Endothelial cell of umbilical vein (primary cell): ENCODE data around the gene APRT.
A peak's percentile ranks its signal among the peaks of the same experiment; 100 is the strongest.

Experiments used
- EZH2 ChIP-seq: IDR thresholded peaks from 2 replicates; pipeline ENCODE4 v1.6.1; 2012; ENCODE audit warnings: borderline replicate concordance, low read depth, mild to moderate bottlenecking, moderate library complexity, low read length, inconsistent platforms; ENCODE audit not compliant: severe bottlenecking
- JUN ChIP-seq: IDR thresholded peaks from 2 replicates; pipeline ENCODE4 v1.6.1; 2011; ENCODE audit warnings: borderline replicate concordance, low read depth; ENCODE audit not compliant: insufficient read length, insufficient read depth
- MYC ChIP-seq: IDR thresholded peaks from one replicate; pipeline ENCODE4 v1.6.1; 2011; ENCODE audit warnings: mild to moderate bottlenecking, low read depth, low read length
- TF ChIP-seq, protein P1 (sequence below), 2 donors: IDR thresholded peaks; 1 replicate in 1 of 2; 2 replicates in 1 of 2; pipeline ENCODE4 v1.5.1; 2011; ENCODE audit warnings: low read length in 2 of 2, mild to moderate bottlenecking in 2 of 2, moderate library complexity in 2 of 2, control low read depth in 1 of 2, inconsistent platforms in 1 of 2, low read depth in 1 of 2; ENCODE audit not compliant: insufficient read depth in 1 of 2; ENCODE audit errors: extremely low read depth in 1 of 2

DNA sequence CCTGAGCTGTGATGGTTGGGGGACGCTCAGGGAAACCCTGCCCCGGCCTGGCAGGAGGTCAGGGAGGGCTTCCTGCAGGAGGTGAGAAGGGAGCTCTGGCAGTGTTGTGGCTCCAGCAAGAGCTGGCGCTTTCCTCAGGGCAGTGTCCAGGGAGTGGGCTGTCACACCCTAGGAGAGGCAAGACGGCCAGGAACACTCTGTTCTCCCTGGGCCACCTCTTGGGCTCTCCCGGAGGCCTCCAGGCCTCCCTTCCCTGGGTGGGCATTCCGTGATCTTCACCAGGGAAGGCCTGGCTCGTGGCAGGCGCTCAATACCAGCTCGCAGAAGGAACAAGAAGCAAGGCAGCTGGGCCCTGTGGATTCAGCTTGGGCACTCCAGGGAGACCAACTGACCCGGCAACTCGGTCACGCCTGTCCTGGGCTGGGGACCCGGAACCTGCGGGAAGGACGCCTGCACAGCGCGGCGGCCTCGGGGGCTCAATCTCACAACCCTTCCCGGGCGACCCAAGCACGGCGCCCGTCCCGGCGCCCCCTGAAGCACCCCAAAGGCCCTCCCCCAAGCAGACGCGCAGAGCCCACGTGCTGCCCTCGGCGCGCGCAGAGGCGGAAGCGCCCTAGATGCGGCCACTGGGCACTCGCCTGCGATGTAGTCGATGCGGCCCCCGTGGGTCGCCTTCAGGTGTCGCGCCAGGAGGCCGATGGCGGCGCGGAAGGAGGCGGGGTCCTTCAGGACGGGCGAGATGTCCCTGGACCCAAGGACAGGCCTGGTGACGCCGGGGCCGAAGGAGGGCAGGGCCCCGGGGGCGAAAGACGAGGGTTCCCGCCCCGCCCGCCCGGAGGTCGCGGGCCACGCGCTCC is 588 bp downstream of the APRT start:
- TF ChIP-seq JUN (no peak), MYC (peak; percentile 76), EZH2 (no peak)
- TF ChIP-seq, protein P1, sequence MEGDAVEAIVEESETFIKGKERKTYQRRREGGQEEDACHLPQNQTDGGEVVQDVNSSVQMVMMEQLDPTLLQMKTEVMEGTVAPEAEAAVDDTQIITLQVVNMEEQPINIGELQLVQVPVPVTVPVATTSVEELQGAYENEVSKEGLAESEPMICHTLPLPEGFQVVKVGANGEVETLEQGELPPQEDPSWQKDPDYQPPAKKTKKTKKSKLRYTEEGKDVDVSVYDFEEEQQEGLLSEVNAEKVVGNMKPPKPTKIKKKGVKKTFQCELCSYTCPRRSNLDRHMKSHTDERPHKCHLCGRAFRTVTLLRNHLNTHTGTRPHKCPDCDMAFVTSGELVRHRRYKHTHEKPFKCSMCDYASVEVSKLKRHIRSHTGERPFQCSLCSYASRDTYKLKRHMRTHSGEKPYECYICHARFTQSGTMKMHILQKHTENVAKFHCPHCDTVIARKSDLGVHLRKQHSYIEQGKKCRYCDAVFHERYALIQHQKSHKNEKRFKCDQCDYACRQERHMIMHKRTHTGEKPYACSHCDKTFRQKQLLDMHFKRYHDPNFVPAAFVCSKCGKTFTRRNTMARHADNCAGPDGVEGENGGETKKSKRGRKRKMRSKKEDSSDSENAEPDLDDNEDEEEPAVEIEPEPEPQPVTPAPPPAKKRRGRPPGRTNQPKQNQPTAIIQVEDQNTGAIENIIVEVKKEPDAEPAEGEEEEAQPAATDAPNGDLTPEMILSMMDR (IDR thresholded peaks at IDR 0.05; ENCODE audit: extremely low read depth in 1 of 2, insufficient read depth in 1 of 2, low read depth in 1 of 2, low read length in 2 of 2) = no peak
